Stimulated activated CD4-positive, alpha-beta T cell treated with anti-CD3 and anti-CD28 coated beads, Interleukin-4, amount 100 ng/mL, for 1 hour (primary cell): Measurements from ENCODE around the gene METAP1.
"Not testable (repeated sequence)": the region's sequence is repeated elsewhere in the genome, so short reads cannot be mapped to it uniquely, and the experiment has no call there.

Experiments used
- DNase-seq: peaks from one replicate; pipeline ENCODE4 v3.0.0-alpha.2; 2020

Gene METAP1

DNA sequence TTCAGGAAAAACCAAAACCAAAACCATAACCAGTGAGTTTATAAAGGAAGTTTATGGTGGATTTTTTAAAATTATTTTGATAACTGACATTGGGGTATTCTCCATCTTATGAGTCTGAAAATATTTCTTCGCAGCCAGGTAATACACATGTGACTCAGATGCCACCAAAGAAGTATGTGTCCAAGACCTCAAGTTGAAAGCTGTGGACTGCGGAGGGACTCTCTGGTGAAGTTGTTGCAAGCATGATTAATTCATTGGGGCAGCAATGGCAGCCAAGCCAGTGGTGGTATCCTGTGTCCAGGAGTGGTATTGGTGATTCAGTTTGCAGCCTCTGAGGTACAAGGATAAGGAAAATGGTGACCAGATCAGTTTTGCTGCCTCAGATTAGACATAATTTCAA, 107.1 kb downstream of the METAP1 start:
- no peak for DNase-seq

DNA sequence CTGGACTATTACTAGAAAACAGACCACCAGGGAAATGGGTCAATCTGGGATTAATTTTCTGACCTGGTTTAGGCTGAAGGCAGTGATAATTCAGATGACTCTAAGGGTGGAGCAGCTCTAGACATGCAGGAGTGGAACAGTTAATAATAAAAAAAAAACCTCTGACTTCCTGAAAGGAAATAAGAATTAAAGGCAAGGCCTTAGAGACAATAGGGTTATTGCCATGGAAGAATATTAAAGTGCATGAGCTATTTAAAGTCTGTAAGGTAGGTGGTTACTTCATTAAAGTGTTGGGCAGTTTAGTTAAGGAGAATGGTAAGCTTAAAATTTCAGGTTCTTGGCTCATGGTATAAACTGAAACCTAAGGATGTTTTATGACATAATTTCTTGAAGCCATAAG, 107.6 kb downstream of the METAP1 start:
- DNase-seq = no peak

DNA sequence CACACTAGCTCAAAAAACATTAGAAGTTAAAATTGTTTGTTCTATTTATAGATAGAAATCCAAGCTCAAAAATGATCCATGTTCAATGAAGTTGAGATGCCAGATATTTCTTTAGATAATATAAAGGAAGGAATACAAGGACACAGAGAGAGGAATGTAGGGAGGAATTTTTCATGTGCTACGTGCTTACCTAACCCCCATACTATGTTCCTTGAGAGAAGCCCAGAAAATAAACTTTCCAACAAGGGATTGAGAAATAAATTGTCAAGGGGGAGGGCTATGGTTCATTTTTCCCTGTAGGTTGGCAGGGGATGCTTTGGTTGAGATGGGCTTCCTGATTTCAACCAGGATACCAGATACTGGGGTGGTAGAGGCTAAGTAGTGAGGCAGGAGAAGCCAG, 108.6 kb downstream of the METAP1 start:
- no peak for DNase-seq

DNA sequence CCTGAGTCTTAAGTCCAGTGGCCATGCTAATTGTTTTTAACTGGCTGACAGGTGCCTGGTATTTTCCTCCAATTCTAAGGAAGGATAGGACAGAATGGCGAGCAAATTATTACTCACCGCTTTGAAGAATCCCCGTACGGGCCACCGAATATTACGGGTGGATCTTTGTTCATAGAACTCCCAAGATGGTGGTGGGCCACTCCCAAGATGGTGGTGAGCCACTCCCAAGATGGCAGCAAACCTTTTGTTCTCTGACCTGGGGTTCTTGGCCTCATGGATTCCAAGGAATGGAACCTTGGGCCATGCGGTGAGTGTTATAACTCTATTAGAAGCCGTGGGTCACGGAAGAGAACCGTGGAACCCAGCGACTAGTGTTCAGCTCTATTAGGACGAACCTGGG, 113.8 kb downstream of the METAP1 start:
- not testable (repeated sequence) for DNase-seq
